ENCODE results near the gene XYLB. TPM values are rescaled to one million over a fixed set of nuclear protein-coding genes. Genes with fewer than 3 reads are reported as not detected.

Gene XYLB
- total RNA-seq, 2 donors from 2014 or later = 4.9 TPM

- Histone ChIP-seq H3K27ac (no peak overlapping the region), H3K4me1 (replicated peaks) (no peaks in the 10 kb centered on the region), H3K36me3 (no peaks in the 10 kb centered on the region), H3K9me3 (no peaks in the 10 kb centered on the region), H3K27me3 (replicated peaks; ENCODE audit: insufficient read depth) (no peaks in the 10 kb centered on the region), H3K4me3 (no peak overlapping the region)
- no peak for TF ChIP-seq POLR2AphosphoS5 (IDR thresholded peaks at IDR 0.05)
- no peak for TF ChIP-seq CTCF (IDR thresholded peaks at IDR 0.05)
- TF ChIP-seq POLR2A (IDR thresholded peaks at IDR 0.05) = no peak
- WGBS = 58% methylated on average over 4 of the region's 4 CpGs
- DNase-seq (ENCODE audit: low spot score) = no peak
- intact Hi-C loops (cut with DNase I) = no loop called here
These were observed 8.2 kb downstream of the XYLB start for GRCh38 chr3:38354588-38355330.

- Histone ChIP-seq H3K4me1 (replicated peaks) (no peaks in the 10 kb centered on the region), H3K36me3 (no peaks in the 10 kb centered on the region), H3K27me3 (replicated peaks; ENCODE audit: insufficient read depth) (no peaks in the 10 kb centered on the region), H3K9me3 (no peaks in the 10 kb centered on the region), H3K4me3 (no peak overlapping the region), H3K27ac (no peak overlapping the region)
- 90% methylated on average over 6 of the region's 6 CpGs for WGBS
- intact Hi-C loops (cut with DNase I) = no loop called here
- TF ChIP-seq CTCF (IDR thresholded peaks at IDR 0.05) (no peak), POLR2AphosphoS5 (IDR thresholded peaks at IDR 0.05) (no peak), POLR2A (IDR thresholded peaks at IDR 0.05) (no peak)
- no peak for DNase-seq (ENCODE audit: low spot score)
These were observed 12.5 kb downstream of the XYLB start for GRCh38 chr3:38359038-38359437.

GRCh38 chr3:38360345-38360744 lies 13.8 kb downstream of the XYLB start:
- DNase-seq (ENCODE audit: low spot score) = no peak
- WGBS = 100% methylated on average over 3 of the region's 3 CpGs
- no peak overlapping the region for H3K4me3 ChIP-seq

GRCh38 chr3:38361496-38361895 lies 14.9 kb downstream of the XYLB start:
- Histone ChIP-seq H3K4me1 (replicated peaks) (no peaks in the 10 kb centered on the region), H3K27ac (no peak overlapping the region), H3K36me3 (no peaks in the 10 kb centered on the region), H3K9me3 (no peaks in the 10 kb centered on the region), H3K4me3 (no peak overlapping the region), H3K27me3 (replicated peaks; ENCODE audit: insufficient read depth) (no peaks in the 10 kb centered on the region)
- DNase-seq (ENCODE audit: low spot score) = no peak
- intact Hi-C loops (cut with DNase I) = no loop called here
- TF ChIP-seq CTCF (IDR thresholded peaks at IDR 0.05) (no peak), POLR2A (IDR thresholded peaks at IDR 0.05) (no peak), POLR2AphosphoS5 (IDR thresholded peaks at IDR 0.05) (no peak)
- 74% methylated on average over 4 of the region's 4 CpGs for WGBS

More at GRCh38 chr3:38360345-38360744, 13.8 kb downstream of the XYLB start:
- H3K27me3 ChIP-seq (replicated peaks; ENCODE audit: insufficient read depth) = no peaks in the 10 kb centered on the region
- no peak overlapping the region for H3K27ac ChIP-seq
- no peaks in the 10 kb centered on the region for H3K36me3 ChIP-seq
- H3K9me3 ChIP-seq = no peaks in the 10 kb centered on the region
- H3K4me1 ChIP-seq (replicated peaks) = no peaks in the 10 kb centered on the region
- intact Hi-C loops (cut with DNase I) = no loop called here
- no peak for TF ChIP-seq CTCF (IDR thresholded peaks at IDR 0.05)
- TF ChIP-seq POLR2A (IDR thresholded peaks at IDR 0.05) = no peak
- TF ChIP-seq POLR2AphosphoS5 (IDR thresholded peaks at IDR 0.05) = no peak

GRCh38 chr3:38362825-38363224 lies 16.2 kb downstream of the XYLB start:
- TF ChIP-seq POLR2A (IDR thresholded peaks at IDR 0.05) (no peak), CTCF (IDR thresholded peaks at IDR 0.05) (no peak), POLR2AphosphoS5 (IDR thresholded peaks at IDR 0.05) (no peak)
- WGBS = 95% methylated on average over 9 of the region's 9 CpGs
- Histone ChIP-seq H3K4me1 (replicated peaks) (no peaks in the 10 kb centered on the region), H3K4me3 (no peak overlapping the region), H3K9me3 (no peaks in the 10 kb centered on the region), H3K27me3 (replicated peaks; ENCODE audit: insufficient read depth) (no peaks in the 10 kb centered on the region), H3K36me3 (no peaks in the 10 kb centered on the region), H3K27ac (no peak overlapping the region)
- intact Hi-C loops (cut with DNase I) = no loop called here
- no peak for DNase-seq (ENCODE audit: low spot score)
